H1 (cell line): ENCODE results near the gene PBX3. TPM values are rescaled to one million over a fixed set of nuclear protein-coding genes. Genes with fewer than 3 reads are reported as not detected.

Source experiments
- ATF2 ChIP-seq: IDR thresholded peaks from 2 replicates; pipeline ENCODE4 v1.6.1; 2012; ENCODE audit warnings: low read length, inconsistent platforms
- BACH1 ChIP-seq: IDR thresholded peaks from 2 replicates; pipeline ENCODE4 v1.6.1; 2012; ENCODE audit warnings: low read length, improper control_type of control experiment
- JUND ChIP-seq: IDR thresholded peaks from 2 replicates; pipeline ENCODE4 v1.6.1; 2011; ENCODE audit warnings: mild to moderate bottlenecking, improper control_type of control experiment, low read length
- SAP30 ChIP-seq: fragments of 300-600 bp; sonication (generic); IDR thresholded peaks from 2 replicates; pipeline ENCODE4 v1.7.1; 2012; ENCODE audit warnings: low read length, moderate library complexity, mild to moderate bottlenecking, inconsistent platforms; ENCODE audit not compliant: insufficient read depth, insufficient replicate concordance
- polyA plus RNA-seq, 7 experiments: library from polyadenylated mRNA; depleted of rRNA in 3 of 7; stranded (reverse) in 5 of 7; unstranded in 2 of 7; fragments of >200 nt in 5 of 7; fragments of 200-250 nt in 2 of 7; gene quantifications; 1 replicate in 5 of 7; 2 replicates in 1 of 7; 4 replicates in 1 of 7; pipeline versions ENCODE4 v1.2.1 to v1.2.3, GENCODE V29; 2011 to 2013; ENCODE audit warnings: missing spikeins in 2 of 7, mixed read lengths in 2 of 7
- total RNA-seq: library from RNA; stranded (reverse); fragmentation: NEBNext Ultra II Directional; extraction: Animal tissue kit (Norgen Biotek cat#: 25700); gene quantifications from 2 replicates; pipeline ENCODE4 v1.2.1, GENCODE V29; 2021

PBX3 gene
- total and polyA plus RNA-seq, 2 of the 8 experiments (the other 6 are each of a cell fraction or from before 2014, with no cell fraction given) = 22.7 to 44.3 TPM

- TF ChIP-seq BACH1 = no peak
- TF ChIP-seq SAP30 = no peak
- no peak for TF ChIP-seq ATF2
- TF ChIP-seq JUND = no peak
- TF ChIP-seq, all 59 proteins: peak for 0
These were observed 83.9 kb downstream of the PBX3 start (continued) for GRCh38 chr9:125831054-125831453.
